AG10803 (cell line): ENCODE measurements around the gene ZNF609.

ENCODE experiments used
- DNase-seq: peaks from one replicate; pipeline ENCODE4 v3.0.0; 2010; ENCODE audit warnings: low read depth
- H3K4me3 ChIP-seq: 2 replicates; pipeline ENCODE4 v1.5.1; 2011; ENCODE audit warnings: mild to moderate bottlenecking, low read length, control low read depth
- TF ChIP-seq, protein P1 (sequence below): conservative IDR thresholded peaks from 2 replicates; pipeline ENCODE4 v1.5.1; 2011; ENCODE audit warnings: mild to moderate bottlenecking, low read length, control low read depth, inconsistent platforms

ZNF609 gene

DNA sequence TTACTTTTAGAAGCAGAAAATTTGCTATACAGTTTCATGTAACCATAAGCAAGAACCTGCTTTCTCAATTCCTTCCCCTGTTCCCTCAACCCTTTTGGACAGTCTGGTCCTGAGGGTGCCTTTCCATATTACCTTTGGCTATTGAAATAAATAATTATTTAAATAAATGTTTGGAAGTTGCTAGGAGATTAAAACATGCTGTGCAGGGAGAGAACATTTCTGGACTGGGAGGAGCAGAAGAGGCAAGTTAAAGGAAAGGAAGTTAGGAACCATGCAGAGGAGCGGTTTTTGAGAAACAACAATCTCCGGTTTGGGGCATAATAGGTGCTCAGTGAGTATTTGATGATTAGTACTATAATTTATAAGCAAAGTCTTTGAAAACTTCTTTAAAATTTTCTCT is 41.8 kb downstream of the ZNF609 start:
- TF ChIP-seq, protein P1, sequence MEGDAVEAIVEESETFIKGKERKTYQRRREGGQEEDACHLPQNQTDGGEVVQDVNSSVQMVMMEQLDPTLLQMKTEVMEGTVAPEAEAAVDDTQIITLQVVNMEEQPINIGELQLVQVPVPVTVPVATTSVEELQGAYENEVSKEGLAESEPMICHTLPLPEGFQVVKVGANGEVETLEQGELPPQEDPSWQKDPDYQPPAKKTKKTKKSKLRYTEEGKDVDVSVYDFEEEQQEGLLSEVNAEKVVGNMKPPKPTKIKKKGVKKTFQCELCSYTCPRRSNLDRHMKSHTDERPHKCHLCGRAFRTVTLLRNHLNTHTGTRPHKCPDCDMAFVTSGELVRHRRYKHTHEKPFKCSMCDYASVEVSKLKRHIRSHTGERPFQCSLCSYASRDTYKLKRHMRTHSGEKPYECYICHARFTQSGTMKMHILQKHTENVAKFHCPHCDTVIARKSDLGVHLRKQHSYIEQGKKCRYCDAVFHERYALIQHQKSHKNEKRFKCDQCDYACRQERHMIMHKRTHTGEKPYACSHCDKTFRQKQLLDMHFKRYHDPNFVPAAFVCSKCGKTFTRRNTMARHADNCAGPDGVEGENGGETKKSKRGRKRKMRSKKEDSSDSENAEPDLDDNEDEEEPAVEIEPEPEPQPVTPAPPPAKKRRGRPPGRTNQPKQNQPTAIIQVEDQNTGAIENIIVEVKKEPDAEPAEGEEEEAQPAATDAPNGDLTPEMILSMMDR = no peak
- peak; percentile 25 for DNase-seq
- no peak overlapping the region for H3K4me3 ChIP-seq

DNA sequence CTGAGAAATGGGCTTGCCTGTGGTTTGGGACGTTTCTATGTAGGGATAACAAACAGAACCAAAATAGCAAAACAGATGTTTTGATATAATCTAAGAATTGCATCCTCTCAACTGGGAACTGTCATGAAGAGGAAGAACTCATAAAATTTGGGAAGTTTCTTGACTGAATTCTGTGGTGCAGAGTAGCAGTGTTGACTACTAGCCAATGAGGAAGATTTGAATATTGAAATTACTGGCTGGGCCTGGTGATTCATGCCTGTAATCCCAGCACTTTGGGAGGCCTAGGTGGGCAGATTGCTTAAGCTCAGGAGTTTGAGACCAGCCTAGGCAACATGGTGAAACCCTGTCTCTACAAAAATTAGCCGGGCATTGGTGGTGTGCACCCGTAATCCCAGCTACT is 42.2 kb downstream of the ZNF609 start:
- DNase-seq = peak; percentile 51
- no peak overlapping the region for H3K4me3 ChIP-seq
- TF ChIP-seq, protein P1 = no peak

DNA sequence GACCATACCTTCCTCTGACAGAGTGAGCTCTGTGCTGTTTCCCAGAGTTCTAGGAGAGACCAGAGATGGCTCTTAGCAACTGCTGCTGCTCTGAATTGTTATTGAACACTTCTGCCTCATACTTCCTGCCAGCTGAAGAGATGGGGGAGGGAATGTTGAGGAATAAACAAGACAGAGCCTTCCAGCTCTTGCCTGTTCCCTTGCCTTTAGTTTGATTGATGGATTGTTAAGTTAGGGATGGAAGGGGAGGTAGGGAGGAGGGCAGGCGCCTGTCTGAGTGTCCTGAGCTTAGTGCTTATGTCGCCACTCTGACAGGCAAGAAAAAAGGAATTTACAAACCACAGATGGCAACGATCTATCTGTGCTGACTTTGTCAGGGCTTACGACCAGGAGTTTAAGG is 42.8 kb downstream of the ZNF609 start:
- DNase-seq = peak; percentile 56
- no peak overlapping the region for H3K4me3 ChIP-seq
- TF ChIP-seq, protein P1 = no peak

DNA sequence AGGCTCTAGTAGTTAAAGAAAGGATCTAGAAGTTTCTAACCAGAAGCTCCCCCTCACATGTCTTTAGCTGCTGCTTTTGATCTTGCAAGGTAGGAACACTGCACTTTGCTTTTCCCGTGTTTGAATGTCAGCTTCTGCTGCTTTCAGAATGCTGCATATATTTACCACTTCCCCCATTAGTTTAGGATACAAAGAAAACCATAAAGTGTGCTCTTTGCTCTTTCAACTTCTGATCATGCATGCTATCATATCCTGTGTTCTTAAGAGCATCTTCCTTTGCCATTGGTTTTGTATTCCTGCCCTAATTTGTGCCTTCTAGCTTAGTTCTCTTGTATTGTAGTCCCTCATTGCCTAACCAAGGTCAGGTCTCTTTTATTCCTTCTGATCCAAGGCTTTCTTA is 43.3 kb downstream of the ZNF609 start:
- TF ChIP-seq, protein P1 = no peak
- no peak for DNase-seq
- no peak overlapping the region for H3K4me3 ChIP-seq

DNA sequence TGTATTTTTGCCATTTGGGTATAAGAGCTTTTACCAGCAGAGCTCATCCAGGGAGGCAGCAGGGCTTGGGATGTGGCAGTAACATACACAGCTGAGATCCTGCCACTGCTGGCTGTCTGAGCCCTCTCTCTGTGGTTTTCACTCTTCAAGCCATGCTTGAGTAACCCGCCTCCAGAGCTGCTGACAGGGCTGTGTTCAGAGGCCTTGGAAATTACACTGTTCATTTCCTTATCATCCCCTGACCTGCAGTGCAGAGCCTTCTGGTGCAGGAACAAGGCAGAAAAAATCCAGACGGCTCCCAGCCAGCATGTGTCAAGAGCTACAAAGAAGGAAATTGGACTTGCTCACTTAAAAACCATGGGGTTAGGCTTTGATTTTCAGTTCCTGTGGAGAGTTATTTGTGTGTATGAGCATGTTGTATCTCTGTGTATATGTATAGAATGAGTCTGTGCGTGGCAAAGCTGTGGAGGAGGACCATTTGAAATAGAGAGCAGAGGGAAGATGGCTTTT is 47.0 kb downstream of the ZNF609 start:
- TF ChIP-seq, protein P1 = no peak
- no peak overlapping the region for H3K4me3 ChIP-seq
- peak; percentile 70 for DNase-seq

DNA sequence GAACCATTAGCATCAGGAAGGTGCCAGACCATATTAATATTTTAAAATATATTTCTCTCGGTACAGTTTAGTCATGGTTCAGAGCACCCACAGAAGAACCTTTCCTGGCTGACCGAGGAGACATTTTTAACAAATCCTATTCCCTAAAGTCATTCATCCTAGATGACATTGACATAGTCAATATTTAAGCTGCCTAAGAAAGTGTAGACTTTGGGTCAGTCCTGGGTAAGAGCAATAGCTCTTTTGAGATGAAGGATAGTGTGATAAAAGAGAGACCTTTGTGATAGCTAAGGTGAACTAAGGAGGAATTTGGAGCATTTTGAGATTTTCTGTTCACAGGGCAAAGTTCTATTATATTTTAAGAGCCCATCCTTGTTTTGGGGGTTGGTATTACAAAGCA is 47.5 kb downstream of the ZNF609 start:
- TF ChIP-seq, protein P1 = no peak
- no peak for DNase-seq
- H3K4me3 ChIP-seq = no peak overlapping the region

DNA sequence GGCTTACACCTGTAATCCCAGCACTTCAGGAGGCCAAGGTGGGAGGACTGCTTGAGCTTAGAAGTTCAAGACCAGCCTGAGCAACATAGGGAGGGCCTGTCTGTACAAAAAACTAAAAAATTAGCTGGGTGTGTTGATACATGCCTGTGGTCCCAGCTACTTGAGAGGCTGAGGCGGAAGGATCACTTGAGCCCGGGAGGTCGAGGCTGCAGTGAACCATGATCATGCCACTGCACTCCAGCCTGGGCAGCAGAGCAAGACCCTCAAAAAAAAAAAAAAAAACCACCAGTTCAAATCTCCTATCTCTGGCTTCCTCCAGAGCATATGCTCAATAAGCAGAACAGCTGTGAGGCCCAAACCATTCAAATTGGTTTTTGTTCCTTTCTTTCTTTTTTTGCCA is 53.4 kb downstream of the ZNF609 start:
- TF ChIP-seq, protein P1 = no peak
- DNase-seq = no peak

More for the DNA sequence above, 53.4 kb downstream of the ZNF609 start:
- no peak overlapping the region for H3K4me3 ChIP-seq
